ENCODE measurements around the gene AMZ2. TPM values are rescaled to one million over a fixed set of nuclear protein-coding genes. Genes with fewer than 3 reads are reported as not detected.
A peak's percentile ranks its signal among the peaks of the same experiment; 100 is the strongest.
"Not testable (repeated sequence)": the region's sequence is repeated elsewhere in the genome, so short reads cannot be mapped to it uniquely, and the experiment has no call there.

Gene AMZ2
- total RNA-seq, 1 donor from 2014 or later, result 58.3 TPM

- H3K4me1 Mint-ChIP-seq (ENCODE audit: low read depth), result peaks cover 5% of the 10 kb centered on the region
- no peaks in the 10 kb centered on the region for H3K27me3 Mint-ChIP-seq
- no peak for TF ChIP-seq CTCF (IDR thresholded peaks at IDR 0.05; ENCODE audit: unreplicated experiment)
- H3K36me3 Mint-ChIP-seq (ENCODE audit: insufficient read depth), result no peaks in the 10 kb centered on the region
- H3K27ac Mint-ChIP-seq, result peak overlapping the region; percentile 43
- DNase-seq (ENCODE audit: low spot score, unreplicated experiment), result no peak
- H3K4me3 Mint-ChIP-seq (ENCODE audit: low read depth), result peak overlapping the region; percentile 94
- no peaks in the 10 kb centered on the region for H3K9me3 Mint-ChIP-seq (ENCODE audit: low read depth)
Observed at GRCh38 chr17:68246271-68247028, 1.4 kb upstream of the AMZ2 start.

- Mint-ChIP-seq H3K4me1 (ENCODE audit: low read depth) (peaks cover 5% of the 10 kb centered on the region), H3K4me3 (ENCODE audit: low read depth) (peak overlapping the region; percentile 94), H3K9me3 (ENCODE audit: low read depth) (no peaks in the 10 kb centered on the region), H3K27me3 (no peaks in the 10 kb centered on the region), H3K27ac (peak overlapping the region; percentile 96), H3K36me3 (ENCODE audit: insufficient read depth) (peaks cover 4% of the 10 kb centered on the region)
- DNase-seq (ENCODE audit: low spot score, unreplicated experiment), result no peak
- TF ChIP-seq CTCF (IDR thresholded peaks at IDR 0.05; ENCODE audit: unreplicated experiment), result no peak
Observed at GRCh38 chr17:68248199-68248825, 469 bp downstream of the AMZ2 start.

- Mint-ChIP-seq H3K36me3 (ENCODE audit: insufficient read depth) (peaks cover 4% of the 10 kb centered on the region), H3K27me3 (no peaks in the 10 kb centered on the region), H3K4me3 (ENCODE audit: low read depth) (peak overlapping the region; percentile 94), H3K4me1 (ENCODE audit: low read depth) (peaks cover 5% of the 10 kb centered on the region), H3K9me3 (ENCODE audit: low read depth) (no peaks in the 10 kb centered on the region), H3K27ac (peak overlapping the region; percentile 82)
- TF ChIP-seq CTCF (IDR thresholded peaks at IDR 0.05; ENCODE audit: unreplicated experiment), result no peak
- DNase-seq (ENCODE audit: low spot score, unreplicated experiment), result no peak
Observed at GRCh38 chr17:68248891-68249290, 1.0 kb downstream of the AMZ2 start.

- DNase-seq (ENCODE audit: low spot score, unreplicated experiment), result no peak
- Mint-ChIP-seq H3K4me1 (ENCODE audit: low read depth) (peaks cover 5% of the 10 kb centered on the region), H3K27ac (no peak overlapping the region)
Observed at GRCh38 chr17:68249354-68249765, 1.5 kb downstream of the AMZ2 start.

GRCh38 chr17:68253426-68253825, 5.6 kb downstream of the AMZ2 start:
- not testable (repeated sequence) for H3K9me3 Mint-ChIP-seq (ENCODE audit: low read depth); H3K27me3 Mint-ChIP-seq; H3K27ac Mint-ChIP-seq; H3K4me3 Mint-ChIP-seq (ENCODE audit: low read depth); H3K4me1 Mint-ChIP-seq (ENCODE audit: low read depth); DNase-seq (ENCODE audit: low spot score, unreplicated experiment)
- H3K36me3 Mint-ChIP-seq (ENCODE audit: insufficient read depth), result peaks cover 11% of the 10 kb centered on the region

More at GRCh38 chr17:68249354-68249765, 1.5 kb downstream of the AMZ2 start:
- Mint-ChIP-seq H3K36me3 (ENCODE audit: insufficient read depth) (peaks cover 4% of the 10 kb centered on the region), H3K9me3 (ENCODE audit: low read depth) (no peaks in the 10 kb centered on the region), H3K4me3 (ENCODE audit: low read depth) (peak overlapping the region; percentile 94), H3K27me3 (no peaks in the 10 kb centered on the region)
- TF ChIP-seq CTCF (IDR thresholded peaks at IDR 0.05; ENCODE audit: unreplicated experiment), result no peak

All from progenitor cell of endocrine pancreas (in vitro differentiated cells).